Heart left ventricle (tissue), 13 donors: ENCODE data around the gene FBN1.

Experiments used
- CTCF ChIP-seq, 12 donors: fragments of 200-600 bp; sonication (generic) in 4 of 12; IDR thresholded peaks; one replicate each; pipeline versions ENCODE4 v1.5.0 to v1.8.0; 2018 to 2022; ENCODE audit warnings: antibody characterized with exemption in 12 of 12, mild to moderate bottlenecking in 5 of 12
- POLR2A ChIP-seq, 2 donors: fragments of 450-650 bp; IDR thresholded peaks; one replicate each; pipeline ENCODE4 v1.6.1; 2017; ENCODE audit warnings: antibody characterized with exemption in 2 of 2, mild to moderate bottlenecking in 2 of 2, moderate library complexity in 2 of 2
- donor health status: ischemic (EF 13 %, LVEDD 7.1; RV severe dilation, severe dysfunction).
- donor health status: DM: no; HTN: yes; CAD: no.
- donor health status: DM: no; HTN: no; CAD: no.
- donor health status: ischemic (EF 25% LVEDD 6.9; RV normal size, moderate dysfunction).
- donor health status: ischemic (EF 25% LVEDD 5.7; RV mildly dilated, moderate dysfunction).
- donor health status: ischemic (EF 35%, LVEDD 5.7; RV mildly dilated, moderate dysfunction).
- donor health status: nonischemic (EF 11% LVEDD 7.7; RV severe dilation, severe dysfunction).
- donor health status: DM: yes; HTN: yes; CAD: no.
- donor health status: PGD.
- donor health status: ischemic (EF 29% LVEDD 5.4; RV normal size, mild dysfunction).
- donor health status: nonischemic (EF 23%, LVEDD 6.1; RV moderate dilation, normal function).

GRCh38 chr15:48617619-48618018 lies 27.9 kb downstream of the FBN1 start:
- no peak for TF ChIP-seq CTCF (IDR thresholded peaks at IDR 0.05)
- no peak for TF ChIP-seq POLR2A (IDR thresholded peaks at IDR 0.05)
